ENCODE measurements around the gene ZNF747.

DNA sequence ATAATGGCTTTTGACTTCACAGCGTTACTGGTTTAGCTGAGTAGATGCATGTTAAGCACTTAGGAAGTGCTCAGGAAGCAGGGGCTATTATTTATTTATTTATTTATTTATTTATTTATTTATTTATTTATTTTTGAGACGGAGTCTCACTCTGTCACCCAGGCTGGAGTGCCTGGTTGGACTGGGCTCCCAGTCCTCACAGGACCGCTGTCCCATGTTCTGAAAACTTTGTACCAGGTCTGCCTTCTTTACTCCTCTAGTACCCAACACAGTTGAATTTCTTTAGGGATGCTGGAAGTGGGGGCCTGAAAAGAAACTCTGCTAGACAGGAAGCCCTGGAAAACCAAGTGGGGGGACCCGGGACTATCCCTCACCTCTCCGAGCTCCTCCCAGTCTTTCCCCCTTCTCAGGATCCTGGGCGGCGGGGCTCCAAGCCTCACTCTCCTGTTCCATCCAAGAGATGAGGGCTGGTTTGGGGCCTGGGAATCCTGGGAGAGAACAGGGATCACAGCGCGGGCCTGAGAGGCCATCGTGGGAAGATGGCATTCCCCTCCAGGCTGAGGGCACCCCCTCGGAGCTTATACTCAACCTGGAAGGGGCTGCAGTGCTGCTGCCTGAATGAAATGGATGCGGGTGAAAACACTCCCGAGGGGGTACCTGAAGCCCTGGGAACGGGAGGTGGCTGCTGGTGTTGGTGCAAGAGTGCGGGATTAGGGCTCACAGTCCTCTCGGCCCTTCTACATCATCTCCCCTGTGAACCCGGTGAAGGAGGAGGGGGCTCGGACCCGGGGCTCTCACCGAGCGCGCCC is 36.2 kb upstream of the ZNF747 start:
- TF ChIP-seq, protein P1, sequence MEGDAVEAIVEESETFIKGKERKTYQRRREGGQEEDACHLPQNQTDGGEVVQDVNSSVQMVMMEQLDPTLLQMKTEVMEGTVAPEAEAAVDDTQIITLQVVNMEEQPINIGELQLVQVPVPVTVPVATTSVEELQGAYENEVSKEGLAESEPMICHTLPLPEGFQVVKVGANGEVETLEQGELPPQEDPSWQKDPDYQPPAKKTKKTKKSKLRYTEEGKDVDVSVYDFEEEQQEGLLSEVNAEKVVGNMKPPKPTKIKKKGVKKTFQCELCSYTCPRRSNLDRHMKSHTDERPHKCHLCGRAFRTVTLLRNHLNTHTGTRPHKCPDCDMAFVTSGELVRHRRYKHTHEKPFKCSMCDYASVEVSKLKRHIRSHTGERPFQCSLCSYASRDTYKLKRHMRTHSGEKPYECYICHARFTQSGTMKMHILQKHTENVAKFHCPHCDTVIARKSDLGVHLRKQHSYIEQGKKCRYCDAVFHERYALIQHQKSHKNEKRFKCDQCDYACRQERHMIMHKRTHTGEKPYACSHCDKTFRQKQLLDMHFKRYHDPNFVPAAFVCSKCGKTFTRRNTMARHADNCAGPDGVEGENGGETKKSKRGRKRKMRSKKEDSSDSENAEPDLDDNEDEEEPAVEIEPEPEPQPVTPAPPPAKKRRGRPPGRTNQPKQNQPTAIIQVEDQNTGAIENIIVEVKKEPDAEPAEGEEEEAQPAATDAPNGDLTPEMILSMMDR (conservative IDR thresholded peaks at IDR 0.05), result no peak
- TF ChIP-seq EZH2 (IDR thresholded peaks at IDR 0.05; ENCODE audit: low read depth), result no peak

All from PC-9 (cell line).